ENCODE data around the gene ICAM1.
A peak's percentile ranks its signal among the peaks of the same experiment; 100 is the strongest.

ICAM1 gene

DNA sequence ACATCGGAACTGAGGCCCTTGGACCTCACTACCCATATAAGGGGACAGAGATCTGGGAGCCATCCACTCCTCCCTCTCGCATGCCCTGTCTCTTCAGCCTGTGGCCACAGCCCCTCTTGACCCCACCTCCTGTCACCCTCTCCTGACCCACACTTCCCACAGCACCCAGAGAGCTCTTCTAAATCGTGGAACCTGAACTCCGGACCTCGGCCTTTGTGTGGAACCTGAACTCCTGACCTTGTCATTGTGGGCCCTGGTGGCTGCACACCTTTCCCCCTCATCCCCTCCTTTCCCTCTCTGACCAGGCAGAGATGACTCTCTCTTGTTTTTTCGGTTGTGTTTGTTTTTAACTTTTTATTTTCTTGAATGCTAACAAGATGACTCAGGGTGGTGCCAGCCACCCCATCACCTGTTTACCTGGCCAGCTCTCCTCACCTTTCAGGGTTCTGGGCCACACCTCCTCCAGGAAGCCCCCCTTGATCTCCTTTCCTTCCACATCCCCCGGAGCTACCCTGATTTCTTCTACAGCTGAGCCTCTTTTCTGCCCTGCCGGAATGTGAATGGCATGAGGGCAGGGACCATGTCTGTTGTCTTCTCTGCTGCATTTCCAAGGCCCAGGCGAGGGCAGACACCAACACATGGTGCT is 13.8 kb upstream of the ICAM1 start:
- TF ChIP-seq POLR2A (IDR thresholded peaks at IDR 0.05; ENCODE audit: low read depth, low read length) (no peak), TAF1 (IDR thresholded peaks at IDR 0.05; ENCODE audit: low read depth, low read length) (no peak), POU2F2 (IDR thresholded peaks at IDR 0.05; ENCODE audit: low read depth, low read length) (no peak), POLR2AphosphoS5 (IDR thresholded peaks at IDR 0.05; ENCODE audit: low read depth, low read length) (no peak), PAX5 (IDR thresholded peaks at IDR 0.05; ENCODE audit: insufficient read depth, low read length, severe bottlenecking) (no peak), SPI1 (IDR thresholded peaks at IDR 0.05; ENCODE audit: low read depth, low read length) (no peak)
- no peak for FAIRE-seq
- DNase-seq (ENCODE audit: insufficient read length, low spot score): no peak

GRCh38 chr19:10258080-10258710 is 12.7 kb upstream of the ICAM1 start:
- DNase-seq (ENCODE audit: insufficient read length, low spot score): no peak
- TF ChIP-seq POU2F2 (IDR thresholded peaks at IDR 0.05; ENCODE audit: low read depth, low read length) (no peak), POLR2AphosphoS5 (IDR thresholded peaks at IDR 0.05; ENCODE audit: low read depth, low read length) (no peak), POLR2A (IDR thresholded peaks at IDR 0.05; ENCODE audit: low read depth, low read length) (no peak), PAX5 (IDR thresholded peaks at IDR 0.05; ENCODE audit: insufficient read depth, low read length, severe bottlenecking) (no peak), TAF1 (IDR thresholded peaks at IDR 0.05; ENCODE audit: low read depth, low read length) (no peak), SPI1 (IDR thresholded peaks at IDR 0.05; ENCODE audit: low read depth, low read length) (no peak)
- FAIRE-seq: no peak

DNA sequence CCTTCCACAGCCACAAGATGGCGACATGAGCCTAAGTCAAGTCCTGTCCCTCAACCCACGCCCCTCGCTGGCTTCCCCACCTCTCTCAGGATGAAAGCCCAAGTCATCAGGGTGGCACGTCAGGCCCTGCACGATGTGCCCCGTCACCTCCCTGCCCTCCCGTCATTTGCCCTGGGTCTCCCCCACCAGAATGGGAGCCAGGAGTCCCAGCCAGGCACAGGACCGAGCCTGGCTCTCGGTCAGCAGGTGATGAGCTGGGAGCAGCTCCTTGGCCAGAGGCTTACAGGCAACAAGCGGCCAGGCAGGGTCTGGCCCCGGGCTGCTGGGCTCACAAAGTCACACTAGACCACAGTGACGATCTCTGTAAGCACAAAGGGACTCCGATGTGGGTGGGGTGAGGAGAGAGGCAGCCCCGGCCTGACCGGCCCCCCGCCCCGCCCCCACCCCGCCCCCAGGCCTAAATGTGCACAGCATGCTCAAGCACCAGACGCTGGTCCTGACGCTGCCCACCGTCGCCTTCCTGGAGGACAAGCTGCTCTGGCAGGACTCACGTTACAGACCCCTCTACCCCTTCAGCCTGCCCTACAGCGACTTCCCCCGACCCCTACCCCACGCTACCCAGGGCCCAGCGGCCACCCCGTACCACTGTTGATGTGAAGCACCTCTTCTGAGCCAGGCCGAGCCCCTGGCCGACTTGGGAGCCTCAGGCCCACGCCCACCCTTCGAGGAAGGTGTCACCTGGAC is 11.6 kb upstream of the ICAM1 start:
- DNase-seq (ENCODE audit: insufficient read length, low spot score) (peak; percentile 68), FAIRE-seq (peak; percentile 96)
- TF ChIP-seq POLR2AphosphoS5 (IDR thresholded peaks at IDR 0.05; ENCODE audit: low read depth, low read length) (peak; percentile 51), POLR2A (IDR thresholded peaks at IDR 0.05; ENCODE audit: low read depth, low read length) (no peak), TAF1 (IDR thresholded peaks at IDR 0.05; ENCODE audit: low read depth, low read length) (no peak)

DNA sequence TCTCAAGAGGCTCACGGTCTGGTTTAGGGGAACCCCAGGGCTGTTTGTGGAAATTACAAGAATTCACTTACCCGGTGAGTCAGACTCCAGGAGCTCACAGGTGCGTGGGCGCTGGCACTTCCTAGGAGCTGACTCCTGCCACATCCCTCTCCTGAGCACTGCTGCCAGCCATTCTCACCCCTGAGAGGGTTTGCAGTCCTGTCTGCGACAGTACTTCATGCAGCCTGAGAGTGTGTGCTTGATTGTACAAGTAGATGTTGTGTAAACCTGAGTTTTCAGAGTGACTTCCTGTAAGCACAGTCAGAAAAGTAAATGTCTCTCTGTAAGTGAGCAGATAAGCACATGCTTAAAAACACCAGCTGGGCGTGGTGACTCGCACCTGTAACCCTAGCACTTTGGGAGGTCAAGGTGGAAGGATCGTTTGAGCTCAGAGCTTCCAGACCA is 10.8 kb upstream of the ICAM1 start:
- DNase-seq (ENCODE audit: insufficient read length, low spot score) (no peak), FAIRE-seq (peak; percentile 54)

GRCh38 chr19:10262771-10263170 is 8.1 kb upstream of the ICAM1 start:
- TF ChIP-seq SPI1 (IDR thresholded peaks at IDR 0.05; ENCODE audit: low read depth, low read length) (no peak), POLR2AphosphoS5 (IDR thresholded peaks at IDR 0.05; ENCODE audit: low read depth, low read length) (no peak), PAX5 (IDR thresholded peaks at IDR 0.05; ENCODE audit: insufficient read depth, low read length, severe bottlenecking) (no peak), TAF1 (IDR thresholded peaks at IDR 0.05; ENCODE audit: low read depth, low read length) (no peak)
- FAIRE-seq (no peak), DNase-seq (ENCODE audit: insufficient read length, low spot score) (no peak)

More for the DNA sequence above, 10.8 kb upstream of the ICAM1 start:
- TF ChIP-seq POLR2A (IDR thresholded peaks at IDR 0.05; ENCODE audit: low read depth, low read length): no peak
- TF ChIP-seq TAF1 (IDR thresholded peaks at IDR 0.05; ENCODE audit: low read depth, low read length): no peak
- TF ChIP-seq PAX5 (IDR thresholded peaks at IDR 0.05; ENCODE audit: insufficient read depth, low read length, severe bottlenecking): no peak
- peak; percentile 44; the same call in 1 of the 2 replicates for TF ChIP-seq POLR2AphosphoS5 (IDR thresholded peaks at IDR 0.05; ENCODE audit: low read depth, low read length)
- no peak for TF ChIP-seq SPI1 (IDR thresholded peaks at IDR 0.05; ENCODE audit: low read depth, low read length)

GRCh38 chr19:10266706-10267105 is 4.2 kb upstream of the ICAM1 start:
- no peak for FAIRE-seq
- TF ChIP-seq POLR2AphosphoS5 (IDR thresholded peaks at IDR 0.05; ENCODE audit: low read depth, low read length): no peak
- no peak for TF ChIP-seq POLR2A (IDR thresholded peaks at IDR 0.05; ENCODE audit: low read depth, low read length)
- no peak for TF ChIP-seq POU2F2 (IDR thresholded peaks at IDR 0.05; ENCODE audit: low read depth, low read length)
- no peak for TF ChIP-seq TAF1 (IDR thresholded peaks at IDR 0.05; ENCODE audit: low read depth, low read length)
- TF ChIP-seq SPI1 (IDR thresholded peaks at IDR 0.05; ENCODE audit: low read depth, low read length): no peak
- no peak for TF ChIP-seq PAX5 (IDR thresholded peaks at IDR 0.05; ENCODE audit: insufficient read depth, low read length, severe bottlenecking)
- DNase-seq (ENCODE audit: insufficient read length, low spot score): no peak

DNA sequence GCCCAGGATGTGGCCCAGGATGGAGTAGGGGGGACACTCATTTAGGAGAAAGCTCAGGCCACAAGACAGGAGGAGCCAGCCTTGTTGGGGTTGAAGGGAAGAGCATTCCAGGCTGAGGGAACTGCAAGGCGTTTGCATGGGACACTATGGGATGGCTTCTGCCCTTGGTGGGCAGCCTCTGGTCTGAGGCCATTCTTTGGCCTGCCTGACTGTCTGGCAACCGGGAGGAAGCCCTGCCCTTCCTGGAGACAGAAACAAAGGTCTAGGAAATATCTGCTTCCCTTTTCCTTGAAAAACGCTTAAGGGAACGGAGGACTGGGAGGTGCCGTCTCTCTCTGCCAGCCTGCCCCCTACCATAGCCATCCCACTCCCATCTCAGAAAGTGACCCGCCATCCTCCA is 2.8 kb upstream of the ICAM1 start:
- no peak for TF ChIP-seq SPI1 (IDR thresholded peaks at IDR 0.05; ENCODE audit: low read depth, low read length)
- TF ChIP-seq POLR2AphosphoS5 (IDR thresholded peaks at IDR 0.05; ENCODE audit: low read depth, low read length): no peak
- no peak for TF ChIP-seq POLR2A (IDR thresholded peaks at IDR 0.05; ENCODE audit: low read depth, low read length)
- TF ChIP-seq PAX5 (IDR thresholded peaks at IDR 0.05; ENCODE audit: insufficient read depth, low read length, severe bottlenecking): no peak
- no peak for TF ChIP-seq TAF1 (IDR thresholded peaks at IDR 0.05; ENCODE audit: low read depth, low read length)
- TF ChIP-seq POU2F2 (IDR thresholded peaks at IDR 0.05; ENCODE audit: low read depth, low read length): no peak
- FAIRE-seq (no peak), DNase-seq (ENCODE audit: insufficient read length, low spot score) (no peak)

DNA sequence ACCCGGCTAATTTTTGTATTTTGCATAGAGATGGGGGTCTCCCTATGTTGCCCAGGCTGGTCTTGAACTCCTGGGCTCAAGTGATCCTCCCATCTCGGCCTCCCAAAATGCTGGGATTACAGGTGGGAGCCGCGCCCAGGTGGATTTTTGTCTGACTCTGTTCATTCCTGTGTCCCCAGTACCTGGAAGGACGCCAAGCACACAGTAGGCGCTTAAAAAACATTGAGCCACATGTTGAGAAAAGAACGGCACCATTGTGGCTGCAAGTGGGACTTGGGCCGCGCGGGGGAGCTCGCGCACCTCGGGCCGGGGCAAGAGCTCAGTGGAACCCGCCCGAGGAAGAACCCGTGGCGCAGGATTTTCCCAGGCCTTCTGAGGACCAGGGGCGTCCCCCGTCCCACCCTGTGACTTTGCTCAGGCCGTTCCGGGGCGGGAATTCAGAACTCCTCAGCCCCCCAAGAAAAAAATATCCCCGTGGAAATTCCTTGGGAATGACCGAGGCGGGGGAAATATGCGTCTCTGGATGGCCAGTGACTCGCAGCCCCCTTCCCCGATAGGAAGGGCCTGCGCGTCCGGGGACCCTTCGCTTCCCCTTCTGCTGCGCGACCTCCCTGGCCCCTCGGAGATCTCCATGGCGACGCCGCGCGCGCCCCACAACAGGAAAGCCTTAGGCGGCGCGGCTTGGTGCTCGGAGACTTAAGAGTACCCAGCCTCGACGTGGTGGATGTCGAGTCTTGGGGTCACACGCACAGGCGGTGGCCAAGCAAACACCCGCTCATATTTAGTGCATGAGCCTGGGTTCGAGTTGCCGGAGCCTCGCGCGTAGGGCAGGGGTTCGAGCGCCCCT is 1.4 kb upstream of the ICAM1 start:
- DNase-seq (ENCODE audit: insufficient read length, low spot score) (no peak), FAIRE-seq (peak; percentile 57)
- TF ChIP-seq POLR2AphosphoS5 (IDR thresholded peaks at IDR 0.05; ENCODE audit: low read depth, low read length) (no peak), TAF1 (IDR thresholded peaks at IDR 0.05; ENCODE audit: low read depth, low read length) (no peak), POLR2A (IDR thresholded peaks at IDR 0.05; ENCODE audit: low read depth, low read length) (no peak), PAX5 (IDR thresholded peaks at IDR 0.05; ENCODE audit: insufficient read depth, low read length, severe bottlenecking) (no peak), POU2F2 (IDR thresholded peaks at IDR 0.05; ENCODE audit: low read depth, low read length) (no peak), SPI1 (IDR thresholded peaks at IDR 0.05; ENCODE audit: low read depth, low read length) (no peak)
